Right hindlimb (tissue), 1 donor: ENCODE results near the gene OXCT1.
A peak's percentile ranks its signal among the peaks of the same experiment; 100 is the strongest.
"Not testable (repeated sequence)": the region's sequence is repeated elsewhere in the genome, so short reads cannot be mapped to it uniquely, and the experiment has no call there.

Experiments
- DNase-seq: peaks from one replicate; pipeline ENCODE4 v3.0.0-alpha.2; 2018

OXCT1 gene

GRCh38 chr5:41821051-41821450, 49.2 kb downstream of the OXCT1 start:
- DNase-seq, result no peak

GRCh38 chr5:41820150-41820549, 50.1 kb downstream of the OXCT1 start:
- DNase-seq, result no peak

GRCh38 chr5:41817625-41818301, 52.5 kb downstream of the OXCT1 start:
- DNase-seq, result no peak

GRCh38 chr5:41815663-41816229, 54.5 kb downstream of the OXCT1 start:
- no peak for DNase-seq

GRCh38 chr5:41815261-41815660, 55.0 kb downstream of the OXCT1 start:
- no peak for DNase-seq

GRCh38 chr5:41814306-41814705, 55.9 kb downstream of the OXCT1 start:
- DNase-seq, result not testable (repeated sequence)

- DNase-seq, result no peak
Measured at GRCh38 chr5:41812156-41812555, 58.1 kb downstream of the OXCT1 start.

GRCh38 chr5:41809128-41809527, 61.1 kb downstream of the OXCT1 start:
- DNase-seq, result no peak

- no peak for DNase-seq
Measured at GRCh38 chr5:41808294-41808693, 61.9 kb downstream of the OXCT1 start.

- DNase-seq, result no peak
Measured at GRCh38 chr5:41797662-41798061, 72.6 kb downstream of the OXCT1 start.

GRCh38 chr5:41796061-41796460, 74.2 kb downstream of the OXCT1 start:
- DNase-seq, result no peak

- DNase-seq, result peak; percentile 20
Measured at GRCh38 chr5:41795125-41795524, 75.1 kb downstream of the OXCT1 start.

- peak; percentile 44 for DNase-seq
Measured at GRCh38 chr5:41794471-41794870, 75.8 kb downstream of the OXCT1 start.

GRCh38 chr5:41793141-41793770, 77.0 kb downstream of the OXCT1 start:
- peak; percentile 77 for DNase-seq

GRCh38 chr5:41790038-41790776, 80.0 kb downstream of the OXCT1 start:
- DNase-seq, result peak; percentile 30

- DNase-seq, result no peak
Measured at GRCh38 chr5:41789434-41789833, 80.8 kb downstream of the OXCT1 start.

- DNase-seq, result no peak
Measured at GRCh38 chr5:41788941-41789368, 81.3 kb downstream of the OXCT1 start.

- DNase-seq, result no peak
Measured at GRCh38 chr5:41787265-41787664, 83.0 kb downstream of the OXCT1 start.

- DNase-seq, result no peak
Measured at GRCh38 chr5:41785061-41785460, 85.2 kb downstream of the OXCT1 start.

- DNase-seq, result no peak
Measured at GRCh38 chr5:41778410-41778809, 91.8 kb downstream of the OXCT1 start.

- no peak for DNase-seq
Measured at GRCh38 chr5:41776435-41776834, 93.8 kb downstream of the OXCT1 start.

GRCh38 chr5:41773799-41774198, 96.4 kb downstream of the OXCT1 start:
- DNase-seq, result no peak

GRCh38 chr5:41772785-41773442, 97.3 kb downstream of the OXCT1 start:
- DNase-seq, result no peak
